Measurements from ENCODE around the gene IPO11. TPM values are rescaled to one million over a fixed set of nuclear protein-coding genes. Genes with fewer than 3 reads are reported as not detected.

IPO11 gene
- total and polyA plus RNA-seq, 3 experiments from 2014 or later: 9.9 to 74.7 (median 70.0) TPM

- H3K27ac ChIP-seq (ENCODE audit: low read depth, low read length): no peak overlapping the region
- ChIA-PET POLR2A (interaction anchor here (0.7 kb wide), 1 partner anchor 9 kb away, joined by 6 read pairs; no protein-coding TSS in a partner anchor), CTCF (interaction anchor here (2.4 kb wide), 1 partner anchor 12 kb away, joined by 6 read pairs; no protein-coding TSS in a partner anchor)
- no peaks in the 10 kb centered on the region for H3K9me3 ChIP-seq (ENCODE audit: low read length)
- H3K4me1 ChIP-seq (ENCODE audit: insufficient read depth, low read length): no peaks in the 10 kb centered on the region
- peaks cover 0 to 3% (median 0%) of the 10 kb centered on the region in 3 donors for H3K4me1 Mint-ChIP-seq
- no peak overlapping the region for H3K4me3 Mint-ChIP-seq
- no peaks in the 10 kb centered on the region for H3K27me3 Mint-ChIP-seq
- H3K27ac Mint-ChIP-seq: no peak overlapping the region
- peaks cover 33 to 50% (median 44%) of the 10 kb centered on the region in 3 donors for H3K36me3 Mint-ChIP-seq
- peaks cover 12 to 36% (median 26%) of the 10 kb centered on the region in 5 donors for H3K9me3 Mint-ChIP-seq
- H3K27me3 ChIP-seq (ENCODE audit: insufficient read depth, low read length, poor library complexity, severe bottlenecking): no peaks in the 10 kb centered on the region
- no peak overlapping the region for H3K4me3 ChIP-seq (ENCODE audit: low read length)
- no peak for DNase-seq
- H3K36me3 ChIP-seq (ENCODE audit: insufficient read depth, low read length): peaks cover 7% of the 10 kb centered on the region
Observed at GRCh38 chr5:62568800-62569432, 156.4 kb downstream of the IPO11 start.

GRCh38 chr5:62569470-62569869 is 156.9 kb downstream of the IPO11 start:
- H3K27ac Mint-ChIP-seq: no peak overlapping the region

GRCh38 chr5:62572918-62573514 is 160.5 kb downstream of the IPO11 start:
- H3K4me3 Mint-ChIP-seq: no peak overlapping the region
- H3K4me3 ChIP-seq (ENCODE audit: low read length): no peak overlapping the region
- CTCF ChIA-PET: no interaction called here

More at GRCh38 chr5:62569470-62569869, 156.9 kb downstream of the IPO11 start:
- H3K4me1 ChIP-seq (ENCODE audit: insufficient read depth, low read length): no peaks in the 10 kb centered on the region
- ChIA-PET CTCF (interaction anchor here (2.4 kb wide), 1 partner anchor 12 kb away, joined by 6 read pairs; no protein-coding TSS in a partner anchor), POLR2A (no interaction called here)
- H3K9me3 ChIP-seq (ENCODE audit: low read length): no peaks in the 10 kb centered on the region
- Mint-ChIP-seq H3K4me3 (no peak overlapping the region), H3K27me3 (no peaks in the 10 kb centered on the region), H3K36me3 (peaks cover 30 to 48% (median 42%) of the 10 kb centered on the region in 3 donors), H3K9me3 (peaks cover 10 to 36% (median 26%) of the 10 kb centered on the region in 5 donors), H3K4me1 (peaks cover 0 to 3% (median 0%) of the 10 kb centered on the region in 3 donors)
- no peak for DNase-seq
- H3K4me3 ChIP-seq (ENCODE audit: low read length): no peak overlapping the region
- H3K27ac ChIP-seq (ENCODE audit: low read depth, low read length): no peak overlapping the region
- peaks cover 4% of the 10 kb centered on the region for H3K36me3 ChIP-seq (ENCODE audit: insufficient read depth, low read length)
- no peaks in the 10 kb centered on the region for H3K27me3 ChIP-seq (ENCODE audit: insufficient read depth, low read length, poor library complexity, severe bottlenecking)

GRCh38 chr5:62574599-62574998 is 162.0 kb downstream of the IPO11 start:
- Histone ChIP-seq H3K27me3 (ENCODE audit: insufficient read depth, low read length, poor library complexity, severe bottlenecking) (no peaks in the 10 kb centered on the region), H3K4me1 (ENCODE audit: insufficient read depth, low read length) (peaks cover 5% of the 10 kb centered on the region), H3K36me3 (ENCODE audit: insufficient read depth, low read length) (no peaks in the 10 kb centered on the region), H3K9me3 (ENCODE audit: low read length) (no peaks in the 10 kb centered on the region), H3K4me3 (ENCODE audit: low read length) (no peak overlapping the region), H3K27ac (ENCODE audit: low read depth, low read length) (no peak overlapping the region)
- POLR2A ChIA-PET: no interaction called here
- no peak for DNase-seq
- CTCF ChIA-PET: no interaction called here
- Mint-ChIP-seq H3K9me3 (no peaks in the 10 kb centered on the region), H3K4me3 (no peak overlapping the region), H3K4me1 (peaks cover 15 to 26% (median 16%) of the 10 kb centered on the region in 3 donors), H3K36me3 (peaks cover 0 to 4% (median 4%) of the 10 kb centered on the region in 3 donors), H3K27ac (no peak overlapping the region), H3K27me3 (no peaks in the 10 kb centered on the region)

More at GRCh38 chr5:62572918-62573514, 160.5 kb downstream of the IPO11 start:
- Histone ChIP-seq H3K4me1 (ENCODE audit: insufficient read depth, low read length) (peaks cover 2% of the 10 kb centered on the region), H3K27ac (ENCODE audit: low read depth, low read length) (no peak overlapping the region), H3K9me3 (ENCODE audit: low read length) (no peaks in the 10 kb centered on the region), H3K27me3 (ENCODE audit: insufficient read depth, low read length, poor library complexity, severe bottlenecking) (no peaks in the 10 kb centered on the region), H3K36me3 (ENCODE audit: insufficient read depth, low read length) (no peaks in the 10 kb centered on the region)
- Mint-ChIP-seq H3K36me3 (peaks cover 10 to 16% (median 15%) of the 10 kb centered on the region in 3 donors), H3K27me3 (no peaks in the 10 kb centered on the region), H3K9me3 (peaks cover 0 to 12% (median 11%) of the 10 kb centered on the region in 5 donors), H3K27ac (peak overlapping the region in 1 of 8 donors; percentile 71), H3K4me1 (peaks cover 12 to 18% (median 14%) of the 10 kb centered on the region in 3 donors)
- no peak for DNase-seq
- POLR2A ChIA-PET: no interaction called here

GRCh38 chr5:62575066-62575465 is 162.5 kb downstream of the IPO11 start:
- H3K36me3 ChIP-seq (ENCODE audit: insufficient read depth, low read length): no peaks in the 10 kb centered on the region
- H3K4me1 Mint-ChIP-seq: peaks cover 15 to 26% (median 16%) of the 10 kb centered on the region in 3 donors
- no peaks in the 10 kb centered on the region for H3K27me3 Mint-ChIP-seq
- POLR2A ChIA-PET: no interaction called here
- no peaks in the 10 kb centered on the region for H3K9me3 ChIP-seq (ENCODE audit: low read length)
- CTCF ChIA-PET: no interaction called here
- no peak overlapping the region for H3K4me3 ChIP-seq (ENCODE audit: low read length)
- H3K36me3 Mint-ChIP-seq: peaks cover 0 to 4% (median 4%) of the 10 kb centered on the region in 3 donors
- no peak overlapping the region for H3K27ac ChIP-seq (ENCODE audit: low read depth, low read length)
- H3K4me3 Mint-ChIP-seq: peak overlapping the region in 1 of 7 donors; percentile 32
- no peak for DNase-seq
- peak overlapping the region in 5 of 8 donors; percentile 9 to 76 (median 36) for H3K27ac Mint-ChIP-seq
- H3K4me1 ChIP-seq (ENCODE audit: insufficient read depth, low read length): peaks cover 5% of the 10 kb centered on the region
- H3K27me3 ChIP-seq (ENCODE audit: insufficient read depth, low read length, poor library complexity, severe bottlenecking): no peaks in the 10 kb centered on the region
- H3K9me3 Mint-ChIP-seq: no peaks in the 10 kb centered on the region

GRCh38 chr5:62575489-62575888 is 162.9 kb downstream of the IPO11 start:
- H3K4me1 Mint-ChIP-seq: peaks cover 15 to 30% (median 16%) of the 10 kb centered on the region in 3 donors
- H3K4me3 Mint-ChIP-seq: no peak overlapping the region
- peaks cover 0 to 8% (median 6%) of the 10 kb centered on the region in 3 donors for H3K36me3 Mint-ChIP-seq
- no peaks in the 10 kb centered on the region for H3K36me3 ChIP-seq (ENCODE audit: insufficient read depth, low read length)
- ChIA-PET CTCF (no interaction called here), POLR2A (no interaction called here)
- H3K27ac Mint-ChIP-seq: peak overlapping the region in 6 of 8 donors; percentile 9 to 76 (median 48)
- H3K27me3 ChIP-seq (ENCODE audit: insufficient read depth, low read length, poor library complexity, severe bottlenecking): no peaks in the 10 kb centered on the region
- H3K9me3 ChIP-seq (ENCODE audit: low read length): no peaks in the 10 kb centered on the region
- no peak overlapping the region for H3K4me3 ChIP-seq (ENCODE audit: low read length)
- H3K27ac ChIP-seq (ENCODE audit: low read depth, low read length): no peak overlapping the region
- H3K4me1 ChIP-seq (ENCODE audit: insufficient read depth, low read length): peaks cover 5% of the 10 kb centered on the region
- H3K27me3 Mint-ChIP-seq: no peaks in the 10 kb centered on the region
- DNase-seq: no peak
- no peaks in the 10 kb centered on the region for H3K9me3 Mint-ChIP-seq

GRCh38 chr5:62576570-62577170 is 164.1 kb downstream of the IPO11 start:
- Mint-ChIP-seq H3K4me1 (peaks cover 16 to 38% (median 21%) of the 10 kb centered on the region in 3 donors), H3K4me3 (no peak overlapping the region), H3K36me3 (peaks cover 0 to 15% (median 10%) of the 10 kb centered on the region in 3 donors), H3K27me3 (no peaks in the 10 kb centered on the region), H3K9me3 (no peaks in the 10 kb centered on the region), H3K27ac (peak overlapping the region; percentile 12 to 78 (median 46))
- Histone ChIP-seq H3K27ac (ENCODE audit: low read depth, low read length) (no peak overlapping the region), H3K36me3 (ENCODE audit: insufficient read depth, low read length) (no peaks in the 10 kb centered on the region), H3K4me3 (ENCODE audit: low read length) (no peak overlapping the region), H3K27me3 (ENCODE audit: insufficient read depth, low read length, poor library complexity, severe bottlenecking) (no peaks in the 10 kb centered on the region), H3K9me3 (ENCODE audit: low read length) (no peaks in the 10 kb centered on the region), H3K4me1 (ENCODE audit: insufficient read depth, low read length) (peaks cover 5% of the 10 kb centered on the region)
- DNase-seq: no peak
- ChIA-PET POLR2A (no interaction called here), CTCF (no interaction called here)

- Mint-ChIP-seq H3K9me3 (no peaks in the 10 kb centered on the region), H3K4me1 (peaks cover 16 to 40% (median 22%) of the 10 kb centered on the region in 3 donors), H3K36me3 (peaks cover 0 to 18% (median 11%) of the 10 kb centered on the region in 3 donors), H3K27ac (peak overlapping the region in 1 of 8 donors; percentile 44), H3K27me3 (no peaks in the 10 kb centered on the region), H3K4me3 (no peak overlapping the region)
- ChIA-PET POLR2A (interaction anchor here (0.6 kb wide), 1 partner anchor 9 kb away, joined by 6 read pairs; no protein-coding TSS in a partner anchor), CTCF (no interaction called here)
- no peaks in the 10 kb centered on the region for H3K9me3 ChIP-seq (ENCODE audit: low read length)
- no peak for DNase-seq
- H3K27me3 ChIP-seq (ENCODE audit: insufficient read depth, low read length, poor library complexity, severe bottlenecking): no peaks in the 10 kb centered on the region
- no peak overlapping the region for H3K27ac ChIP-seq (ENCODE audit: low read depth, low read length)
- H3K4me3 ChIP-seq (ENCODE audit: low read length): no peak overlapping the region
- peaks cover 5% of the 10 kb centered on the region for H3K4me1 ChIP-seq (ENCODE audit: insufficient read depth, low read length)
- H3K36me3 ChIP-seq (ENCODE audit: insufficient read depth, low read length): no peaks in the 10 kb centered on the region
Observed at GRCh38 chr5:62577488-62577887, 164.9 kb downstream of the IPO11 start.
